Measurements from ENCODE around the gene KIAA2012.

Gene KIAA2012

GRCh38 chr2:202091476-202091875 is 18.4 kb downstream of the KIAA2012 start:
- no peak for DNase-seq

DNA sequence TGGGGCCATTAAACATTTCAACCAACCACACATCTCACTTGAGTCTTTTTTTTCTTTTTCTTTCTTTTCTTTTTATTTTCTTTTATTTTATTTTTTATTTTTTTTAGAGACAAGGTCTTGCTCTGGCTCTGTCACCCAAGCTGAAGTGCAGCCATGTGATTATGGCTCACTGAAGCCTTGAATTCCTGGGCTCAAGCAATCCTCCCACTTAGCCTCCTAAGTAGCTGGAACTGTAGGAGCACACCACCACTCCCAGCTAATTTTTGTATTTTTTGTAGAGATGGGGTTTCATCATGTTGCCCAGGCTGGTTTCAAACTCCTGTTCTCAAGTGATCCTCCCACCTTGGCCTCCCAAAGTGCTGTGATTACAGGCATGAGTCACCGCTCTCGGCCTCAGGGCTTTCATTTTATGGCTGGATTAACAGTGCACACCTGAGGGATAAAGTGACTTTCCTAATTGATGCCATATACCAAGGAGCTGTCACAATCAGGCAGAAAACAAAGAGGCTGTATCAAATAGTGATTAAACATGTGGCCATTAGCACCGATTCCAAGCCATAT is 21.5 kb downstream of the KIAA2012 start:
- no peak for DNase-seq

- no peak for DNase-seq
These were observed 22.2 kb downstream of the KIAA2012 start for GRCh38 chr2:202095235-202095634.

- DNase-seq, result no peak
These were observed 23.7 kb downstream of the KIAA2012 start for GRCh38 chr2:202096736-202097135.

GRCh38 chr2:202098291-202098690 is 25.2 kb downstream of the KIAA2012 start:
- DNase-seq, result no peak

DNA sequence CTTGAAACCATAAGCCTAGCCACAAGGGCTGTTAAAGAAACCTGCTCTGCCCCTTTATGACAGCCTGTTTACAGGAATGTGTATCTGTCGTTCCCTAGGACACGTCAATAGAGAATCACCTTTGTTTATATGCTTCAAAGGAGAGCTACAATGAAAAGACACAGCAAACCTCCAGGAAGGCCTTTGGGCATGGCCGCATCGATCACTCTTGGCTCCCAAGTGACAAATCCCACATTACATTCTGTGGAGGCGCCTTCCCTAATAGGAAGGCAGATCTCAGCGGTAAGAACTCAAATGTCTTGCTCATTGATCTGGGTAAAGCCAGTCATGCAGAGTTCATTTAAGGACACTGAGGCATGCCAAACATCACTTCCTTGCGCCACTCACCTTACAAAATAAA is 26.5 kb downstream of the KIAA2012 start:
- DNase-seq, result no peak

- DNase-seq, result no peak
These were observed 27.1 kb downstream of the KIAA2012 start for GRCh38 chr2:202100176-202100575.

- DNase-seq, result no peak
These were observed 28.0 kb downstream of the KIAA2012 start for GRCh38 chr2:202101026-202101579.

- DNase-seq, result no peak
These were observed 29.5 kb downstream of the KIAA2012 start for GRCh38 chr2:202102425-202103000.

- DNase-seq, result peak; percentile 3
These were observed 31.3 kb downstream of the KIAA2012 start for GRCh38 chr2:202104286-202104870.

GRCh38 chr2:202105025-202105424 is 32.0 kb downstream of the KIAA2012 start:
- no peak for DNase-seq

DNA sequence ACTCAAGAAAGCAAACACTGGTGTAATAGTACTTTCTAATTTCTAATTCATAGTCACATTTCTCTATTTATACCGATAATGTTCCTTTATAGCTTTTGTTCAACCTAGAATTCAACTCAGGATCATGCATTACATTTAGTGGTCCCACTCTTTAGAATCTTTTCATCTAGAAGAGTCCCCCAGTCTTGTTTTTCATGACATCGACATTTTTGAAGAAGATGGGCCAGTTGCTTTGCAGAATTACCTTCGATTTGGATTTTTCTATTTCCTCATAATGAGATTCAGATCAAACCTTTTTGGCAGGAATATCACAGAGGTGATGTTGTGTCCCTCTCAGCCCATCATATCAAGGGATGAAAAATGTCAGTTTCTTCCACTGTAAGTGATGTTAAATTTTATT is 35.3 kb downstream of the KIAA2012 start:
- DNase-seq, result no peak

DNA sequence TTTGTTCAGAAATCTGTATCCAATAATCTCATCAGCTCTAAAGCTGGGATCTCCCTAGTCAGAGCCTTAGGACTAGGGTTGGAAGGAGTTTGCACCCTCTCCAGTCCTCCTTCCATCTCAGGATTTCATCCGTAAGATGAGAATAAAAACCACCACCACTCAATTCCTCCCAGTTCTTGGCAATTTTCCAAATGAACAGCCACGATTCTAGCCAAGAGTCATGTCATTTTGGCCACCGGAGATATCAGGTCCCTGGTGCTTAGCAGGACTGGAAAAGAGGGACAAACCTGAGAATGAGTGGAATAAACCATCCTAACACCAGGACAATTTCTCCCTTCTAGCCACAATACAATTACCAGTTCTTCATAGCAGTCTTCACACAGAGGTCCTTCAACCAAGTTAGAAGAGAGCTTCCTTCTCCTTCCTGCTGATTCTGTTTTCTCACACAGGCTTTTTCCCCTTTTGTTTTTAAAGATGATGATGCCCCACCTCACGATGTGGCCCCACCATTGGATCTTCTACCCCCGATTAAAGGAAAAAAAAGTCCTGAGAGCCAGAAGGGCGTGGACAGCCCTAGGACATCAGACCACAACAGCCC is 36.2 kb downstream of the KIAA2012 start:
- no peak for DNase-seq

- no peak for DNase-seq
These were observed 36.7 kb downstream of the KIAA2012 start for GRCh38 chr2:202109737-202110184.

GRCh38 chr2:202110491-202110890 is 37.4 kb downstream of the KIAA2012 start:
- no peak for DNase-seq

GRCh38 chr2:202112041-202112440 is 39.0 kb downstream of the KIAA2012 start:
- no peak for DNase-seq

DNA sequence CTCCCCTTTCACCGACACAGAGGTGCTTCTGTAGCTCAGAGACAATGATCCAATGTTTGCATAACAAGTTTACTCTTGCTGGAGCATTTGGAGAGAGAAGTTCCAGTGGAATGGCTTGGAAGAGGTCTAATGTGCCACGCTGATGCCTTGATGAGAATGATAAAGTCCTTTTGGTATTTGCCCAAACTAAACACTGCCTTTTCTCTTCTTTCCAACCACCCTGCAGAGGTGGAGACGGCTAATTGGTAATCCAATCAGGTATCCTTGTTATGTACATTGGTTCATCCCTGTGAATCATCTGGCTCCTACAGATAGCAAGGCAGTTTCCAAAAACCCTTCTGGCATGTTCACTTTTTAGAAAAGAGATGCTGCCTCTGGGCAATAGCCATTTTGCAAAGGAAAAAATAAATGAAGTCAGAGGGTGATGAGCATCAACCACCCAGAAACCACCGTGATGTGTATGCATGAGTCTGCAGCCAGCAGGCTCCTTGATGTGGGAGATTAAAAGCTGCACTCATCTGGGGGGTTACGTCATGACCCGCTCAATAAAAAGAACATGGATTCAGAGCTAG is 40.6 kb downstream of the KIAA2012 start:
- no peak for DNase-seq

- DNase-seq, result no peak
These were observed 41.2 kb downstream of the KIAA2012 start for GRCh38 chr2:202114291-202114690.

GRCh38 chr2:202114795-202115194 is 41.7 kb downstream of the KIAA2012 start:
- DNase-seq, result no peak

DNA sequence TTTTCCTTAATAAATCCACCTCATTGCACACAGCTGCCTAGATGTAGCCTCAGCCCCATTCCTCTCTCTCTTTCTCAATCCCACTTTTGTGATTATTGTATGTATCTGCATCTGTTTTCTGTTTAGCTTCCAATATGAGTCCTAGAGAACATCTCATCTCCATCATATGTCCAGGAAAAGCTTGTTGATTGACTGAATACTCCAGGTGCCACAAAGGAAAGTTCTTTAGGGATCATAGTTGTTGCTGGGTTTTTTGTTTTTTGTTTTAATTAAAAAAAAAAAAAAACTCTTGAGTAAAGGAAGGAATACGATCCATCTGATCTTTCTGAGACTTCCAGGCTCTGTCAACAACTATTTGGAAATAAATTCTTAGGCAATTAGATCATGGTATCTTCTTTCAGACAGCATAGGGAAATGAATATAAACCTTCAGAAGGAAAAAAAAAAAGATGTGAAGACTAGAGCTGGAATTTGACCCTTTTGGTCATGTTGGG is 42.5 kb downstream of the KIAA2012 start:
- DNase-seq, result no peak

GRCh38 chr2:202116691-202117090 is 43.6 kb downstream of the KIAA2012 start:
- no peak for DNase-seq

DNA sequence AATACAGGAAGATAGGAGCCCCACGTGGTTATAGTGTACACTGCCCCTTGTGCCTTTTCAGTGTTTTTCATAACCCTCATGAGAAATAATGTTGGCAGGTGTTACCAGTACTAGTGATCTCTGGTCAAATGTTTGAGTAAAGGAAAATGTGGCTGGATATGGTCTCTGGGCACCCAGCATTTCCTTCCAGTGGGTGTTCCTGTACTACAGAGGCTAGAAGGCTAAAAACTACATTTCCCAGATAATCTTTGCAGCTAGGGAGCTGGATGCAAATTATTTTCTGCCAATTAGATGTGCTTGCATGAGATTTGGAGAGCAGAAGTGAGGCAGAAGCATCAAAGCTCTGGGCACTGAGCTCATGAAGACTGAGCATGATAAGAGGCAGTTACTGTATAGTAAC is 45.1 kb downstream of the KIAA2012 start:
- DNase-seq, result no peak

GRCh38 chr2:202120828-202121227 is 47.8 kb downstream of the KIAA2012 start:
- DNase-seq, result no peak
